Natural killer cell treated with Interleukin-12 subunit alpha and Interleukin-12 subunit beta and Interleukin-15 and Interleukin-18, amount 100 ng/mL, for 72 hours (primary cell): ENCODE measurements around the gene IRF2. TPM values are rescaled to one million over a fixed set of nuclear protein-coding genes. Genes with fewer than 3 reads are reported as not detected.

Experiments
- ATAC-seq, 2 donors: fragments of 150-1000 bp; cut with Tn5 transposase in 1 of 2; sonication (Bioruptor Pico), chemical (Tn5 transposase) in 1 of 2; 2 replicates each; pipeline ENCODE4 v1.10.0; 2021
- DNase-seq: peaks from one replicate; pipeline ENCODE4 v3.0.0; 2022; ENCODE audit warnings: low spot score
- H3K27ac Mint-ChIP-seq, 2 donors: 1 replicate in 1 of 2; 2 replicates in 1 of 2; pipeline ENCODE4 v1.8.0; 2022; ENCODE audit warnings: mixed read lengths in 2 of 2, mild to moderate bottlenecking in 1 of 2, moderate library complexity in 1 of 2
- H3K27me3 Mint-ChIP-seq, 2 donors: 1 replicate in 1 of 2; 2 replicates in 1 of 2; pipeline ENCODE4 v1.8.0; 2022; ENCODE audit warnings: mixed read lengths in 2 of 2
- H3K36me3 Mint-ChIP-seq: one replicate; pipeline ENCODE4 v1.8.0; 2022; ENCODE audit warnings: mixed read lengths
- H3K4me1 Mint-ChIP-seq, 2 donors: 1 replicate in 1 of 2; 2 replicates in 1 of 2; pipeline ENCODE4 v1.8.0; 2022; ENCODE audit warnings: low read depth in 2 of 2, mixed read lengths in 2 of 2, mild to moderate bottlenecking in 1 of 2
- H3K4me3 Mint-ChIP-seq: one replicate; pipeline ENCODE4 v1.8.0; 2022; ENCODE audit warnings: mixed read lengths
- H3K9me3 Mint-ChIP-seq: 2 replicates; pipeline ENCODE4 v1.8.0; 2022; ENCODE audit warnings: mixed read lengths
- total RNA-seq, 2 donors: library from RNA; stranded (reverse); gene quantifications; one replicate each; pipeline ENCODE4 v1.2.3, GENCODE V29; 2022

The IRF2 gene
- total RNA-seq, 2 donors from 2014 or later = 55.2 to 67.8 TPM

DNA sequence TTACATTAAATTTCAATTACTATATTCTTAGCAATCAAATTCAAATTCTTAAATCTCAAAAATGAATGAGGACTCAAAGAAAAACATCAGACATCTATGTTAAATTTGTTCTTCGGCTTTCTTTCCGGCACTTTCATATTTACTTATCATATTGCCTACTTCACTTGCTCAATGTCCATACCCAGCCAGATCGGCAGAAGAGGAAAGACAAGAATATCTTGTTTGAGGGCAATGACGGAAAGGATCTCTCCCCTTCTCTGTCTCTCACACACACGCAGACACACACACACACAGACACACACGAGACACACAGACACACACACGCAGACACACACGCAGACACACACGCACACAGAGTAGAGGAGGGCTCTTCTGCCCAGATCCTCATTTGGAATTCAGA lies 13.2 kb upstream of the IRF2 start:
- peaks cover 5% of the 10 kb centered on the region for H3K36me3 Mint-ChIP-seq
- H3K4me3 Mint-ChIP-seq = no peak overlapping the region

GRCh38 chr4:184485279-184485678 lies 10.9 kb upstream of the IRF2 start:
- Mint-ChIP-seq H3K9me3 (no peaks in the 10 kb centered on the region), H3K4me3 (no peak overlapping the region), H3K27ac (peak overlapping the region in 1 of 2 donors; percentile 51), H3K36me3 (peaks cover 5% of the 10 kb centered on the region), H3K4me1 (peaks cover 14 to 16% of the 10 kb centered on the region in 2 donors), H3K27me3 (no peaks in the 10 kb centered on the region)
- DNase-seq = no peak
- ATAC-seq = no peak

More for the DNA sequence above, 13.2 kb upstream of the IRF2 start:
- no peak for ATAC-seq
- Mint-ChIP-seq H3K27me3 (no peaks in the 10 kb centered on the region), H3K9me3 (no peaks in the 10 kb centered on the region), H3K4me1 (peaks cover 5 to 13% of the 10 kb centered on the region in 2 donors), H3K27ac (no peak overlapping the region)
- DNase-seq = no peak

- H3K27me3 Mint-ChIP-seq = no peaks in the 10 kb centered on the region
- H3K9me3 Mint-ChIP-seq = no peaks in the 10 kb centered on the region
- H3K36me3 Mint-ChIP-seq = peaks cover 5% of the 10 kb centered on the region
- no peak for ATAC-seq
- peaks cover 34 to 42% of the 10 kb centered on the region in 2 donors for H3K4me1 Mint-ChIP-seq
- no peak for DNase-seq
- no peak overlapping the region for H3K4me3 Mint-ChIP-seq
- H3K27ac Mint-ChIP-seq = peak overlapping the region in 1 of 2 donors; percentile 34
Observed at GRCh38 chr4:184481544-184481943, 7.2 kb upstream of the IRF2 start.

GRCh38 chr4:184479516-184479950 lies 5.2 kb upstream of the IRF2 start:
- H3K9me3 Mint-ChIP-seq = no peaks in the 10 kb centered on the region

GRCh38 chr4:184477201-184477999 lies 3.0 kb upstream of the IRF2 start:
- peak overlapping the region; percentile 74 for H3K4me3 Mint-ChIP-seq
- no peaks in the 10 kb centered on the region for H3K27me3 Mint-ChIP-seq
- DNase-seq (no peak), ATAC-seq (no peak)
- peaks cover 16% of the 10 kb centered on the region for H3K36me3 Mint-ChIP-seq
- peak overlapping the region; percentile 94 to 99 for H3K27ac Mint-ChIP-seq
- H3K4me1 Mint-ChIP-seq = peaks cover 35 to 55% of the 10 kb centered on the region in 2 donors
- H3K9me3 Mint-ChIP-seq = no peaks in the 10 kb centered on the region

More at GRCh38 chr4:184479516-184479950, 5.2 kb upstream of the IRF2 start:
- Mint-ChIP-seq H3K27me3 (no peaks in the 10 kb centered on the region), H3K27ac (peak overlapping the region; percentile 47 to 87), H3K36me3 (peaks cover 12% of the 10 kb centered on the region), H3K4me1 (peaks cover 45 to 55% of the 10 kb centered on the region in 2 donors), H3K4me3 (peak overlapping the region; percentile 57)
- no peak for ATAC-seq
- DNase-seq = no peak

DNA sequence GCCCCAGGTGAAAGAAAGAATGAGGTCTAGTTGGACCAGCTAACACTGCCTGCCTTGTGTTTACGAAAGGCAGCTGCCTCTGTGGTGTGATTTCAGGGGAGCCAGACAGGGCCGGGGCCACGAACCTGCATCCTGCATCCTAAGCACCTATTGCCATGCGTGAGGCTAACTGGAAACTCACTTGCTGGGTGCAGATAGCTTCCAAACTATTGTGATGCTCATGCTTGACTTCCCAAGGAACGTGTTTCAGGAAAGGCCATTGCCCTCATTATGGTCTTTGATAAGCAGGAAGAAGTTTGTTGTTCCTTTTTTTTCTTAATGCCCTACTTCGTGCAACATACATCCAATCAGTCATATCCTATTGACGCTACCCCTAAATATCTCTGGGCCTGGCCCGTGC lies 2.3 kb upstream of the IRF2 start:
- ATAC-seq (no peak), DNase-seq (no peak)
- H3K4me3 Mint-ChIP-seq = peak overlapping the region; percentile 74
- peaks cover 16% of the 10 kb centered on the region for H3K36me3 Mint-ChIP-seq
- peak overlapping the region; percentile 94 to 99 for H3K27ac Mint-ChIP-seq
- H3K9me3 Mint-ChIP-seq = no peaks in the 10 kb centered on the region
- peaks cover 41 to 59% of the 10 kb centered on the region in 2 donors for H3K4me1 Mint-ChIP-seq
- no peaks in the 10 kb centered on the region for H3K27me3 Mint-ChIP-seq

DNA sequence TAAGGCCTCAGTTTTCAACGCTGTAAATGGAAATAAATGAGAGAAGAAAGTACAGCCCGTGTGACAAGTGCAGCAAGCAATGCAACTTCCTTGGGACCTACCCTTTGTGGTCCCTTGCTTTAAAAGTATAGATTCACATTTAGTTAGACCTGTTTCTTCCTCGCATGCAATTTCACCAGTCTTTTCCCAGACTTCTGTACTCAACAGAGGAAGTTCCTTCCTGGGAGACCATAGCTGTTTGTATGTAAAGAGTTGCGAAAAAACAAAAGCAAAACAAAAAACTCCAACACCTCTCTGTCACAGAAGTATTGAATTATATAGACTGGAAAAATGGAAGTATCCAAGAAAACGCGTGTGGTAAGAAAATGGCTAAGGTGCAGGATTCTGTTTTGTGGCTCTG lies 1.1 kb upstream of the IRF2 start:
- ATAC-seq = no peak
- no peak for DNase-seq
- Mint-ChIP-seq H3K4me1 (peaks cover 37 to 53% of the 10 kb centered on the region in 2 donors), H3K27ac (peak overlapping the region; percentile 94 to 99), H3K27me3 (no peaks in the 10 kb centered on the region), H3K36me3 (peaks cover 16% of the 10 kb centered on the region), H3K4me3 (peak overlapping the region; percentile 94), H3K9me3 (no peaks in the 10 kb centered on the region)

DNA sequence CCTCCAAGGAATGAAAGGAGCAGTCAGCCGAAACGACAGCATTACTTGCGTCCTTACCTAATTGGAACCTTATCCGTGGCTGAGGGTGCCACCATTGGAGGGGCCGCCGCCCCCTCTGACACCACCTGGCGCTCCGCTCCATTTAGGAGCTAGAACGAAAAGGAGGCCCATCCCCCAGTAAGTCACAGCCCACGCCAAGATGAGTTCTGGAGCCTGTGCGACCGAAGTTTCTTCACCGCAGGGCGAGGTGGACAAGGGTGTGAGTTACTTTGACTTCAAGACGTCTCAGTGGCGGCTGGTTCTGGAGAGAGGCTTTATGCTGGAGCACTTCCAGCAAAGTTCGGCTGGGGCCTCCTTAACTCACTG lies 729 bp upstream of the IRF2 start:
- H3K27ac Mint-ChIP-seq = peak overlapping the region; percentile 94 to 99
- H3K36me3 Mint-ChIP-seq = peaks cover 16% of the 10 kb centered on the region
- DNase-seq = peak; percentile 79
- peak overlapping the region; percentile 94 for H3K4me3 Mint-ChIP-seq
- H3K9me3 Mint-ChIP-seq = no peaks in the 10 kb centered on the region
- no peaks in the 10 kb centered on the region for H3K27me3 Mint-ChIP-seq
- H3K4me1 Mint-ChIP-seq = peaks cover 37 to 53% of the 10 kb centered on the region in 2 donors
- ATAC-seq = peak; percentile 31 to 41

GRCh38 chr4:184473499-184474262 lies 669 bp downstream of the IRF2 start:
- Mint-ChIP-seq H3K27me3 (no peaks in the 10 kb centered on the region), H3K27ac (peak overlapping the region; percentile 94 to 99), H3K4me1 (peaks cover 38 to 56% of the 10 kb centered on the region in 2 donors), H3K9me3 (no peaks in the 10 kb centered on the region), H3K36me3 (peaks cover 16% of the 10 kb centered on the region), H3K4me3 (peak overlapping the region; percentile 94)
- ATAC-seq = peak; percentile 34 to 48
- DNase-seq = peak; percentile 72

DNA sequence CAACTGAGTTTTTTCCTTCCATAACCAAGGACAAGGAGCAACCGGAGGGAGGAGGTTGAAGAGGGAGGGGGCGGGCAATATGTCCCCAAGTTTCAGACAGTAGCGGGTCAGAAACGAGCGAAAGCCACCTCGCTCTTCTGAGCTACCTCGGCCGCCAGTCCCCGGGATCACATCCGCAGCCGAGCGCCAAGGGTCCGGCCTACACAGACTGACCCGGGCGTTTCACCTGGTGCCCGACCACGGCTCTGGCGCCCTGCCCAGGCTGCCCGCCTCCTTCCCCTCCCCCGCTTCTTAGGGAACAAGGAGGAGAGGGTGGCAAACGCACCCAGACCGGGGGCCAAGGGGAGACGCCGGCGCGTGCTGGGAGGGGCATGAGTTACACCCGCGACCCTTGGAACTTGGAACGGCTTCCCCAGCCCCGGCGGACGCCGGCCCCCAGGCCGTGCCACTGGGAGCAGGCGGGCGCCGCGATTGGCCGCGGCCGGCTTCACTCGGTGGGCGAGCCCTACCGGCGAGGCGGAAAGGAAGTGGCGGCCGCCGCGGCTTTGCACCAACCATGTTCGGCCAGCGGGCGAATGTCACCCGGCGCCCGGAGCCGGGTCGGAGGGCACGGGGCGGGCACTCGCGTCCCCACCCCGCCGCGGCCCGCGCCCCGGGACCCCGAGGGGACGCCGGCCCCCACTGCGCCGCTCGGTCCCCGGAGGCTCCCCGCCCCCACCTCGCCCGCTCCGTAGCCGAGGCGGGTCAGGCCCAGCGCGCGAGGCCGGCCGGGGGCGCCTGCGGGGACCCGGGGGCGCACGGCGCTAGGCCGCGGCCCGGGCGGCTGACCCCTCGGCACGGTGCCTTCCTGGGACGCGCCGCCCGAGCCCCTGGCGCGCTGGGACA lies 1.5 kb downstream of the IRF2 start:
- H3K27ac Mint-ChIP-seq = peak overlapping the region; percentile 91 to 97
- H3K36me3 Mint-ChIP-seq = peaks cover 16% of the 10 kb centered on the region
- peaks cover 35 to 60% of the 10 kb centered on the region in 2 donors for H3K4me1 Mint-ChIP-seq
- peak; percentile 88 for DNase-seq
- peak overlapping the region; percentile 88 for H3K4me3 Mint-ChIP-seq
- H3K27me3 Mint-ChIP-seq = no peaks in the 10 kb centered on the region
- H3K9me3 Mint-ChIP-seq = no peaks in the 10 kb centered on the region
- ATAC-seq = peak; percentile 74 to 80

GRCh38 chr4:184471881-184472613 lies 2.3 kb downstream of the IRF2 start:
- Mint-ChIP-seq H3K4me3 (peak overlapping the region; percentile 88), H3K4me1 (peaks cover 36 to 60% of the 10 kb centered on the region in 2 donors), H3K36me3 (peaks cover 16% of the 10 kb centered on the region), H3K27me3 (no peaks in the 10 kb centered on the region), H3K27ac (peak overlapping the region; percentile 91 to 97), H3K9me3 (no peaks in the 10 kb centered on the region)
- DNase-seq (no peak), ATAC-seq (no peak)

DNA sequence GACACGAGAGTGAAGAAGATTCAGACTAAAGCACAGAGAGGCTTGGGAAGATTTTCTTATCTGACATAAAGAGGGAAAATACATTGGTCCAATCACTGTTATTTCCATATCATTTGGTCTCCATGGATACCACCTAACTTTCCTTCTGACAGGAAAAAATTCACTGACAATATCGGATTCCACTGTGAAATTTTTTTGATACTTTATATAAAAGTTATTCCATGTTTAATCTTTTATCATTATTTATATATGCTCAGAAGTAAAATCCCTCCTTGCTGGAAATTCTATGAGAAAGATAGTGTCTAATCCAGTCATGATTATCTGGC lies 3.6 kb downstream of the IRF2 start:
- Mint-ChIP-seq H3K27ac (peak overlapping the region in 1 of 2 donors; percentile 45), H3K27me3 (no peaks in the 10 kb centered on the region), H3K4me3 (no peak overlapping the region), H3K9me3 (no peaks in the 10 kb centered on the region), H3K4me1 (peaks cover 31 to 57% of the 10 kb centered on the region in 2 donors), H3K36me3 (peaks cover 16% of the 10 kb centered on the region)
- DNase-seq = no peak
- ATAC-seq = no peak

DNA sequence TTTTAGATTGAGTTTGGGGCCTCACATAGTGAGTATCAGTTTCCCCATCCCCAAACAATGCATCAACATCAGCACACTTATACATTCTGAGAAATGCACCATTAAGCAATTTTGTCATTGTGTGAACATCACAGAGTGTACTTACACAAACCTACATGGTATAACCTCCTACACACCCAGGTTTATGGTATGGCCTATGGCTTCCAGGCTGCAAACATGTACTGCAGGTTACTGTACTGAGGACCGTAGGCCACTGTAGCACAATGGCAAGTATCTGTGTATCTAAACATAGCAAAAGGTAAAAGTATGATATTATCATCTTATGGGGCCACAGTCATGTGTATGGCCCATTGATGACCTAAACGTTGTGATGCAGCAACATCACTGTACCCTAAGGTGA lies 7.7 kb downstream of the IRF2 start:
- no peak overlapping the region for H3K4me3 Mint-ChIP-seq
- peaks cover 32 to 58% of the 10 kb centered on the region in 2 donors for H3K4me1 Mint-ChIP-seq
- H3K36me3 Mint-ChIP-seq = peaks cover 4% of the 10 kb centered on the region
- ATAC-seq (no peak), DNase-seq (no peak)
- H3K9me3 Mint-ChIP-seq = no peaks in the 10 kb centered on the region
- H3K27me3 Mint-ChIP-seq = no peaks in the 10 kb centered on the region
- H3K27ac Mint-ChIP-seq = peak overlapping the region; percentile 25 to 29
